Measurements from ENCODE around the gene INA.

DNA sequence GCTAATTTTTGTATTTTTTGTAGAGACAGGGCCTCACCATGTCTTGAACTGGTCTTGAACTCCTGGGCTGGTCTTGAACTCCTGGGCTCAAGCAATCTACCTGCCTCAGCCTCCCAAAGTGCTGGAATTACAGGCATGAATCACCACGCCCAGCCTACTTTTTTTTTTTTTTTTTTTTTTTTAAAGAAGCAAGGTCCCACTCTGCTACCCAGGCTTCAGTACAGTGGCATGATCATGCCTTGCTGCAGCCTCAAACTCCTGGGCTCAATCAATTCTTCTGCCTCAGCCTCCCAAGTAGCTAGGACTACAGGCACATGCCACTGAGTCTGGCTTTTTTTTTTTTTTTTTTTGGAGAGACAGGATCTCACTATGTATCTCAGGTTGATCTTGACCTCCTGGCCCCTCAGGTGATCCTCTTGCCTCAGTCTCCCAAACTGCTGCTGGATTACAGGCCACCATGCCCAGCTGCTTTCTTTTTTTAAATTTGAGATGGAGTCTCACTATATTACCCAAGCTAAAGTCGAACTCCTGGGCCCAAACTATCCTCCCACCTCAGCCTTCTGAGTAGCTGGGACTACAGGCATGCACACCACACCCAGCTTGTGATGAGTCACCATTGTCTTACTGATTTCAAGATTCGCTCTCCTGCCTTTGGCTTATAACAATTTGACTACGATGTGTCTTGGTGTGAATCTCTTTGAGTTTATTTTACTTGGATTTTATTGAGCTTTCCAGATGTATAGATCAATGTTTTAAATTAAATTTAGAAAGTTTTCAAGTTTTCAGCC is 22.2 kb upstream of the INA start:
- TF ChIP-seq, protein P1, sequence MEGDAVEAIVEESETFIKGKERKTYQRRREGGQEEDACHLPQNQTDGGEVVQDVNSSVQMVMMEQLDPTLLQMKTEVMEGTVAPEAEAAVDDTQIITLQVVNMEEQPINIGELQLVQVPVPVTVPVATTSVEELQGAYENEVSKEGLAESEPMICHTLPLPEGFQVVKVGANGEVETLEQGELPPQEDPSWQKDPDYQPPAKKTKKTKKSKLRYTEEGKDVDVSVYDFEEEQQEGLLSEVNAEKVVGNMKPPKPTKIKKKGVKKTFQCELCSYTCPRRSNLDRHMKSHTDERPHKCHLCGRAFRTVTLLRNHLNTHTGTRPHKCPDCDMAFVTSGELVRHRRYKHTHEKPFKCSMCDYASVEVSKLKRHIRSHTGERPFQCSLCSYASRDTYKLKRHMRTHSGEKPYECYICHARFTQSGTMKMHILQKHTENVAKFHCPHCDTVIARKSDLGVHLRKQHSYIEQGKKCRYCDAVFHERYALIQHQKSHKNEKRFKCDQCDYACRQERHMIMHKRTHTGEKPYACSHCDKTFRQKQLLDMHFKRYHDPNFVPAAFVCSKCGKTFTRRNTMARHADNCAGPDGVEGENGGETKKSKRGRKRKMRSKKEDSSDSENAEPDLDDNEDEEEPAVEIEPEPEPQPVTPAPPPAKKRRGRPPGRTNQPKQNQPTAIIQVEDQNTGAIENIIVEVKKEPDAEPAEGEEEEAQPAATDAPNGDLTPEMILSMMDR (conservative IDR thresholded peaks at IDR 0.05 in 1 of 2, IDR thresholded peaks at IDR 0.05 in 1 of 2; ENCODE audit: low read depth in 1 of 2, low read length in 2 of 2): no peak
- TF ChIP-seq EZH2 (IDR thresholded peaks at IDR 0.05; ENCODE audit: low read length, missing control alignments): no peak

Measured in fibroblast of lung (primary cell).